K562 (cell line): ENCODE results near the gene KCNJ2. TPM values are rescaled to one million over a fixed set of nuclear protein-coding genes. Genes with fewer than 3 reads are reported as not detected.
A peak's percentile ranks its signal among the peaks of the same experiment; 100 is the strongest.

Source experiments
- ATF6 ChIP-seq: sonication (generic); formaldehyde crosslinking; IDR thresholded peaks from 2 replicates; pipeline ENCODE4 v1.4.0; 2020; ENCODE audit warnings: mild to moderate bottlenecking, missing genetic modification reagents
- ELF4 ChIP-seq: fragments of 450-650 bp; formaldehyde crosslinking; IDR thresholded peaks from 2 replicates; pipeline ENCODE4 v1.4.0; 2022; ENCODE audit warnings: missing genetic modification characterization
- HMGXB4 ChIP-seq: sonication (generic); formaldehyde crosslinking; IDR thresholded peaks from 2 replicates; pipeline ENCODE4 v1.8.1; 2023; ENCODE audit warnings: mild to moderate bottlenecking, missing genetic modification reagents
- LARP7 ChIP-seq: fragments of 450-650 bp; IDR thresholded peaks from 2 replicates; pipeline ENCODE4 v1.6.1; 2016
- MEIS2 ChIP-seq: fragments of 450-650 bp; IDR thresholded peaks from 2 replicates; pipeline ENCODE4 v1.6.1; 2014; ENCODE audit warnings: mild to moderate bottlenecking; ENCODE audit not compliant: partially characterized antibody
- MLLT1 ChIP-seq, 2 experiments: fragments of 450-650 bp; IDR thresholded peaks; 2 replicates each; pipeline ENCODE4 v1.6.1; 2016
- MTA1 ChIP-seq: fragments of 450-650 bp; IDR thresholded peaks from 2 replicates; pipeline ENCODE4 v1.6.1; 2017; ENCODE audit warnings: borderline replicate concordance
- NBN ChIP-seq: fragments of 450-650 bp; IDR thresholded peaks from 2 replicates; pipeline ENCODE4 v1.6.1; 2016; ENCODE audit warnings: low read depth, mild to moderate bottlenecking
- POLR2A ChIP-seq: fragments of 450-650 bp; conservative IDR thresholded peaks from 2 replicates; pipeline ENCODE4 v1.6.1; 2016
- RBFOX2 ChIP-seq: fragments of 200-400 bp; formaldehyde crosslinking; IDR thresholded peaks from 2 replicates; pipeline ENCODE4 v1.6.1; 2017; ENCODE audit warnings: low read depth, mild to moderate bottlenecking, low read length, moderate library complexity
- THRB ChIP-seq: fragments of 450-650 bp; formaldehyde crosslinking; conservative IDR thresholded peaks from 2 replicates; pipeline ENCODE4 v1.4.0; 2022; ENCODE audit warnings: mild to moderate bottlenecking, missing genetic modification characterization
- ZBTB26 ChIP-seq: fragments of 450-650 bp; formaldehyde crosslinking; IDR thresholded peaks from 2 replicates; pipeline ENCODE4 v1.4.0; 2022; ENCODE audit warnings: missing genetic modification characterization
- ZNF354B ChIP-seq: fragments of 250-450 bp; sonication (Bioruptor Pico); IDR thresholded peaks from 2 replicates; pipeline ENCODE4 v1.4.0; 2020
- polyA plus RNA-seq, 8 experiments: library from polyadenylated mRNA; depleted of rRNA in 4 of 8; stranded (reverse) in 5 of 8; unstranded in 3 of 8; fragments of >200 nt; fragmentation: Nextera tagmentation in 2 of 8; fragmentation: Illumina TruSeq in 1 of 8; extraction: Ambion mirVana in 2 of 8; extraction: Trizol in 1 of 8; gene quantifications; 2 replicates each; pipeline versions ENCODE4 v1.2.1 to v1.2.3, GENCODE V29; 2011 to 2014; ENCODE audit warnings: inconsistent platforms in 1 of 8, missing spikeins in 1 of 8
- total RNA-seq, 7 experiments: library from RNA; depleted of rRNA in 6 of 7; stranded (reverse); fragments of >200 nt in 6 of 7; fragmentation: Illumina TruSeq in 2 of 7; extraction: Trizol in 2 of 7; gene quantifications; 2 replicates each; pipeline versions ENCODE4 v1.2.1 to v1.2.3, GENCODE V29; 2011 to 2021; ENCODE audit warnings: low replicate concordance in 1 of 7
- TF ChIP-seq, protein P1 (sequence below): fragments of 450-650 bp; formaldehyde crosslinking; IDR thresholded peaks from 2 replicates; pipeline ENCODE4 v1.4.0; 2020; ENCODE audit warnings: mild to moderate bottlenecking, moderate library complexity

KCNJ2 gene
- total and polyA plus RNA-seq, 9 of the 15 experiments (the other 6 are each of a cell fraction or from before 2014, with no cell fraction given): not detected

GRCh38 chr17:70127221-70127873 lies 42.0 kb upstream of the KCNJ2 start (continued):
- TF ChIP-seq MLLT1 (IDR thresholded peaks at IDR 0.05) (peak in 1 of 2 experiments; percentile 28; a peak in 1 of 4 replicates), LARP7 (no peak), POLR2A (peak; percentile 19; the same call in 1 of the 2 replicates), ZNF354B (CRISPR knock-in tag) (no peak), ATF6 (CRISPR knock-in tag) (no peak), MEIS2 (peak; percentile 18), ZBTB26 (CRISPR knock-in tag) (peak; percentile 36; the same call in 1 of the 2 replicates), RBFOX2 (peak; percentile 62; the same call in 1 of the 2 replicates), NBN (no peak), ELF4 (CRISPR knock-in tag) (peak; percentile 37; the same call in 1 of the 2 replicates), HMGXB4 (CRISPR knock-in tag) (no peak), THRB (CRISPR knock-in tag) (peak; percentile 88), MTA1 (no peak)
- TF ChIP-seq, protein P1, sequence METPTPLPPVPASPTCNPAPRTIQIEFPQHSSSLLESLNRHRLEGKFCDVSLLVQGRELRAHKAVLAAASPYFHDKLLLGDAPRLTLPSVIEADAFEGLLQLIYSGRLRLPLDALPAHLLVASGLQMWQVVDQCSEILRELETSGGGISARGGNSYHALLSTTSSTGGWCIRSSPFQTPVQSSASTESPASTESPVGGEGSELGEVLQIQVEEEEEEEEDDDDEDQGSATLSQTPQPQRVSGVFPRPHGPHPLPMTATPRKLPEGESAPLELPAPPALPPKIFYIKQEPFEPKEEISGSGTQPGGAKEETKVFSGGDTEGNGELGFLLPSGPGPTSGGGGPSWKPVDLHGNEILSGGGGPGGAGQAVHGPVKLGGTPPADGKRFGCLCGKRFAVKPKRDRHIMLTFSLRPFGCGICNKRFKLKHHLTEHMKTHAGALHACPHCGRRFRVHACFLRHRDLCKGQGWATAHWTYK: no peak
